Neural cell (in vitro differentiated cells): ENCODE data around the gene POLR2H. TPM values are rescaled to one million over a fixed set of nuclear protein-coding genes. Genes with fewer than 3 reads are reported as not detected.

Source experiments
- H2AFZ ChIP-seq: fragments of 200-600, 300-800 bp; sonication (generic), shearing (Covaris generic); 2 replicates; pipeline ENCODE4 v1.6.0; 2014; ENCODE audit warnings: low read depth, mild to moderate bottlenecking, antibody characterized with exemption, low read length, moderate library complexity
- H3F3A ChIP-seq: fragments of 200-600 bp; shearing (Covaris generic); 2 replicates; pipeline ENCODE4 v1.6.1; 2016; ENCODE audit warnings: mild to moderate bottlenecking, moderate library complexity, mixed read lengths, antibody characterized with exemption, low read length; ENCODE audit not compliant: insufficient read depth, poor library complexity, severe bottlenecking
- H3K27ac ChIP-seq: fragments of 200-600, 300-800 bp; sonication (generic), shearing (Covaris generic); 2 replicates; pipeline ENCODE4 v1.5.1; 2014; ENCODE audit warnings: mild to moderate bottlenecking, low read length, moderate library complexity
- H3K27me3 ChIP-seq: fragments of 300-800, 200-600 bp; sonication (generic), shearing (Covaris generic); 2 replicates; pipeline ENCODE4 v1.6.0; 2014; ENCODE audit warnings: mild to moderate bottlenecking, low read depth, low read length, moderate library complexity; ENCODE audit not compliant: insufficient read depth
- H3K36me3 ChIP-seq: fragments of 300-800, 200-600 bp; sonication (generic), shearing (Covaris generic); 2 replicates; pipeline ENCODE4 v1.5.1; 2014; ENCODE audit warnings: mild to moderate bottlenecking, antibody characterized with exemption, low read length, moderate library complexity; ENCODE audit not compliant: insufficient read depth
- H3K4me2 ChIP-seq: fragments of 300-800, 200-600 bp; sonication (generic), shearing (Covaris generic); 2 replicates; pipeline ENCODE4 v1.6.0; 2014; ENCODE audit warnings: mild to moderate bottlenecking, low read length
- H3K4me3 ChIP-seq: fragments of 300-800, 200-600 bp; sonication (generic), shearing (Covaris generic); 2 replicates; pipeline ENCODE4 v1.5.1; 2014; ENCODE audit warnings: mild to moderate bottlenecking, low read length, moderate library complexity
- H3K79me2 ChIP-seq: fragments of 200-600 bp; shearing (Covaris generic); replicated peaks from 2 replicates; pipeline ENCODE4 v1.6.0; 2014; ENCODE audit warnings: mild to moderate bottlenecking, low read length, moderate library complexity; ENCODE audit not compliant: insufficient read depth
- H3K9ac ChIP-seq: fragments of 300-800, 200-600 bp; sonication (generic), shearing (Covaris generic); 2 replicates; pipeline ENCODE4 v1.6.1; 2016; ENCODE audit warnings: mild to moderate bottlenecking, low read length, mixed read lengths
- H3K9me2 ChIP-seq: fragments of 200-600 bp; shearing (Covaris generic); 2 replicates; pipeline ENCODE4 v1.6.1; 2016; ENCODE audit warnings: mild to moderate bottlenecking, low read length, mixed read lengths; ENCODE audit not compliant: insufficient read depth
- H3K9me3 ChIP-seq: fragments of 200-600, 300-800 bp; sonication (generic), shearing (Covaris generic); 2 replicates; pipeline ENCODE4 v1.6.1; 2016; ENCODE audit warnings: mild to moderate bottlenecking, mixed run types, low read length, moderate library complexity, mixed read lengths
- H4K20me1 ChIP-seq: fragments of 200-600 bp; shearing (Covaris generic); 2 replicates; pipeline ENCODE4 v1.6.1; 2016; ENCODE audit warnings: mild to moderate bottlenecking, mixed run types; ENCODE audit not compliant: insufficient read depth
- CTCF ChIP-seq: fragments of 450-650 bp; IDR thresholded peaks from 2 replicates; pipeline ENCODE4 v1.5.1; 2014; ENCODE audit warnings: antibody characterized with exemption, mild to moderate bottlenecking, moderate library complexity; ENCODE audit not compliant: poor library complexity, severe bottlenecking
- EP300 ChIP-seq: fragments of 450-650 bp; conservative IDR thresholded peaks from 2 replicates; pipeline ENCODE4 v1.6.1; 2014; ENCODE audit warnings: antibody characterized with exemption, mild to moderate bottlenecking, moderate library complexity; ENCODE audit not compliant: poor library complexity, severe bottlenecking
- EZH2 ChIP-seq: fragments of 200-600, 300-800 bp; shearing (Covaris generic), sonication (generic); IDR thresholded peaks from 2 replicates; pipeline ENCODE4 v1.6.1; 2014; ENCODE audit warnings: antibody characterized with exemption, low read length, borderline replicate concordance, mild to moderate bottlenecking; ENCODE audit not compliant: insufficient read depth, poor library complexity, severe bottlenecking
- MXI1 ChIP-seq: fragments of 450-650 bp; conservative IDR thresholded peaks from 2 replicates; pipeline ENCODE4 v1.6.1; 2014; ENCODE audit warnings: antibody characterized with exemption, mild to moderate bottlenecking; ENCODE audit not compliant: poor library complexity, severe bottlenecking
- POLR2AphosphoS5 ChIP-seq: IDR thresholded peaks from 2 replicates; pipeline ENCODE4 v1.6.1; 2012
- RAD21 ChIP-seq: fragments of 450-650 bp; conservative IDR thresholded peaks from 2 replicates; pipeline ENCODE4 v1.6.1; 2014; ENCODE audit warnings: antibody characterized with exemption, mild to moderate bottlenecking, moderate library complexity
- REST ChIP-seq: IDR thresholded peaks from 2 replicates; pipeline ENCODE4 v1.6.1; 2012; ENCODE audit warnings: borderline replicate concordance
- SMC3 ChIP-seq: fragments of 450-650 bp; conservative IDR thresholded peaks from 2 replicates; pipeline ENCODE4 v1.6.1; 2014; ENCODE audit warnings: antibody characterized with exemption, mild to moderate bottlenecking, moderate library complexity; ENCODE audit not compliant: poor library complexity
- TAF1 ChIP-seq: IDR thresholded peaks from 2 replicates; pipeline ENCODE4 v1.6.1; 2012; ENCODE audit warnings: low read depth
- polyA plus RNA-seq: library from polyadenylated mRNA; depleted of rRNA; stranded (reverse); fragments of >200 nt; gene quantifications from 2 replicates; pipeline ENCODE4 v1.2.3, GENCODE V29; 2014

Gene POLR2H
- polyA plus RNA-seq, 1 donor from 2014 or later, result 185 TPM

- Histone ChIP-seq H3K4me3 (no peak within 1 kb of the TSS), H3K79me2 (no peaks in the 10 kb centered on the region), H3K9me3 (no peaks in the 10 kb centered on the region), H3K9ac (no peak within 1 kb of the TSS), H3K36me3 (no peaks in the 10 kb centered on the region), H2AFZ (no peak within 1 kb of the TSS), H4K20me1 (no peaks in the 10 kb centered on the region), H3K27me3 (peaks cover 38% of the 10 kb centered on the region), H3K9me2 (no peaks in the 10 kb centered on the region), H3K27ac (no peak within 1 kb of the TSS), H3F3A (no peaks in the 10 kb centered on the region), H3K4me2 (no peak within 1 kb of the TSS)
- no peak for TF ChIP-seq SMC3
- TF ChIP-seq TAF1, result no peak
- TF ChIP-seq EP300, result no peak
- no peak for TF ChIP-seq REST
- no peak for TF ChIP-seq EZH2
- TF ChIP-seq MXI1, result no peak
- no peak for TF ChIP-seq POLR2AphosphoS5
- TF ChIP-seq RAD21, result no peak
- TF ChIP-seq CTCF, result no peak
Measured at GRCh38 chr3:184377882-184378445, 16.5 kb downstream of the POLR2H start, which contains the start of gene THPO. THPO (minus strand) TSS chr3:184378207; CDS start chr3:184376259, 1,948 bp downstream.

- Histone ChIP-seq H3K27ac (no peak overlapping the region), H3K4me3 (no peak overlapping the region)
Measured at GRCh38 chr3:184378651-184379357, 17.3 kb downstream of the POLR2H start.

More at GRCh38 chr3:184378651-184379357, 17.3 kb downstream of the POLR2H start:
- no peaks in the 10 kb centered on the region for H3K79me2 ChIP-seq
- no peaks in the 10 kb centered on the region for H3K9me2 ChIP-seq
- H4K20me1 ChIP-seq, result no peaks in the 10 kb centered on the region
- no peaks in the 10 kb centered on the region for H3K36me3 ChIP-seq
- no peak overlapping the region for H2AFZ ChIP-seq
- no peaks in the 10 kb centered on the region for H3K9me3 ChIP-seq
- no peaks in the 10 kb centered on the region for H3F3A ChIP-seq
- peaks cover 39% of the 10 kb centered on the region for H3K27me3 ChIP-seq
- H3K4me2 ChIP-seq, result no peak overlapping the region
- no peak overlapping the region for H3K9ac ChIP-seq
- TF ChIP-seq EP300 (no peak), MXI1 (no peak), TAF1 (no peak), SMC3 (no peak), EZH2 (no peak), CTCF (no peak), REST (no peak), RAD21 (no peak), POLR2AphosphoS5 (no peak)
